Glomerular visceral epithelial cell (primary cell): ENCODE measurements around the gene NCOA4.
"Not testable (repeated sequence)": the region's sequence is repeated elsewhere in the genome, so short reads cannot be mapped to it uniquely, and the experiment has no call there.

Experiments used
- DNase-seq: peaks from one replicate; pipeline ENCODE4 v3.0.0-alpha.2; 2016; ENCODE audit errors: extremely low spot score

Gene NCOA4

GRCh38 chr10:46019569-46020343, 10.7 kb downstream of the NCOA4 start:
- peak; percentile 40 for DNase-seq

DNA sequence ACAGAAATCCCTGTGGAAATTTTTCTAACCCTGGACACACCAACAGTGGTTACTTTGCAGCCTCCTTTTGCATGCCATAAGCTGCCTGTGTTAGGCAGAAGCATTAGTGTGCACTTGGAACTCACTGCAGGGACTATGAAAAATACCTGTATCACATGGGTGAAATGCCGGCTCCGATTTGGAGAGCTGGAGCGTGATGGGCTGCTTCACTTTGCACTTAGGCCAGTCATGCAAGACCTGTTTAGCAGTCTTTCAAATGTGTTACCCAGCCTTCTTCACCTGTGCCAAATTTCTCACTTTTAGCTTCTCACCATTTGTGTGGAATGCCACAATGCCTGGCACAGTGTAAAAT, 11.3 kb downstream of the NCOA4 start:
- peak; percentile 25 for DNase-seq

DNA sequence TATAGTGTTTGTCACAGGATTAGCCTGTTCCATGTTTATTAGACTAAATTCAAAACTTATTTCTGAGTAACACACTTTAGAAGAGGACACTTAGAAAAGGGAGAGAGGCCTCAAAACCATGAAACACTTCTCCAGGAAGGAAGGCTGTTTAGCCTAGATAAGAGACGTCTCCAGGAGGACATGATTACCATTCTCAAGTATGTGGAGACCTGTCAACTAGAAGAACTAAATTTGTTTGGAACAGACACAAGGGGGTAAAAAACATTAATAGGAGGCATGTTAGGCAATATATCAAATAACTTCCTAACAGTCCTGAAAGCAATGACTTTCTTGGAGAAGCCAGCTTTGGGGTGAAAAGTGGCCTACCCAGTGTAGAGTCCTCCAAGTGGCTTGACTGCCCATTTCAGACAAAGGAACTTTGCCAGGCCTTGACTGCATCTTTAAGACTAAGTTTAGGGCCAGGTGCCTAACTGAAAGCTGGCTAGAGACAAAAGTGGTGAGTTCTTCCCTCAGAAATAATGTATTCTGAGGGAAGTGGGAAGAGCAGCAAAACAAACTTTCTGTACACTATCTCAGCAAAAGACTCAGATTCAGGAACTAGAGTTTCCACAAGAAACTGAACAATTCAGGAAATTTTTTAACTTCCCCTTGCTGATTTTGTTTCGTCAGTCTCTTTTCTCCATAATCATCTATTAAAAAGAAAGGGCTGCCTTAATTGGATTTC, 11.8 kb downstream of the NCOA4 start:
- DNase-seq = no peak

DNA sequence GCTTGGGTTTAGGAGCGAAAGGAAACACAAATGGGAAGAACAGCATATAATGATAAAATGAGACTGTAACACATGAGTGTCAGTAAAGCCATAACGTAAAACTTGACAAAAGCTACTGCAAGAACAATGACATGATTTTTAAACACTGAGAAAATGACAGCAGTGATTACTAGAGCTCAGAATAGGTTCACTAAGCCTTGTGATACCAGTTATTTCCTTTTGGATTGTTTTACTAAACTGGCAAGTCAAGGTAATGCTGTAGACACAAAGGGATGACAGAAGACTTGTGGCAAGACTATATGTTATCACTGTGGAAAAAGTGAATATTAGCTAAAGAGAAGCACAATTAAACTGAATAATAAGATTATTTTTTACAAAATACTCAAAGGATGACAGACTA, 12.7 kb downstream of the NCOA4 start:
- no peak for DNase-seq

DNA sequence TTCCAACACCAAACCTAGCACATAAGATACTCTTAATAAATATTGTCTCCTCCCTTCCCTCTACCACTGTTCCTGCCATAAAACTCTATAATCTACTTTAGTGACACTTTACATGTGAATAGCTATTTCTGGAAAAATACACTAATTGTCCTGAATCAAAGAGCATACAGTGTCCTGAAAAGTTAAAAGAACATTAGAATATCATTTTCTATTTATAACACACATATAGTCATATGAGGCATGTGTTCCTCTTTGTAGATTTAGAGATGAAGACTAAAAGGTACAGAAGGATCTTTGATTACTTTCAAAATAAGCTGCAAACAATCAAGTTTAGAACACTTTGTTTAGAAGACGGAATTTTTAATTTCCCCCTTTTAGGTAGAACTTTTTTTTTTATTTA, 13.6 kb downstream of the NCOA4 start:
- no peak for DNase-seq

DNA sequence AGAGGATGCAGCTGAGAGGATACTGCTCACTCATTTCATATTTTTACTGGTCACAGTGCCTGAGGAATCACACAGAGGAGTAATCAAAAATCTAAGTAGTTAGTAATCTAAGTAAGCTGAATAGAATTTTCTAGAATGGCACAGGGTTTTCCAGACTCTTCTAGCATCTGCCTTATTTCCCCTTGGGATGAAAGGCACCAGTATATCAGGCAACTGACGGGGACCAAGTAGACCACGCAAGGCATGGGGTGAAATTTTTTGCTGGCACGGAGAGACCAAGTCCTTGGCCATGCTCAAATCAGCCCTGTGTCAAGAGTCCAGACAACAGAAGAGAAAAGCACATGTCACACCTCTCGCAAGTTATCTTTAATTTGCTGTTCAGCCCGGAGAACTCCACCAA, 14.2 kb downstream of the NCOA4 start:
- no peak for DNase-seq

DNA sequence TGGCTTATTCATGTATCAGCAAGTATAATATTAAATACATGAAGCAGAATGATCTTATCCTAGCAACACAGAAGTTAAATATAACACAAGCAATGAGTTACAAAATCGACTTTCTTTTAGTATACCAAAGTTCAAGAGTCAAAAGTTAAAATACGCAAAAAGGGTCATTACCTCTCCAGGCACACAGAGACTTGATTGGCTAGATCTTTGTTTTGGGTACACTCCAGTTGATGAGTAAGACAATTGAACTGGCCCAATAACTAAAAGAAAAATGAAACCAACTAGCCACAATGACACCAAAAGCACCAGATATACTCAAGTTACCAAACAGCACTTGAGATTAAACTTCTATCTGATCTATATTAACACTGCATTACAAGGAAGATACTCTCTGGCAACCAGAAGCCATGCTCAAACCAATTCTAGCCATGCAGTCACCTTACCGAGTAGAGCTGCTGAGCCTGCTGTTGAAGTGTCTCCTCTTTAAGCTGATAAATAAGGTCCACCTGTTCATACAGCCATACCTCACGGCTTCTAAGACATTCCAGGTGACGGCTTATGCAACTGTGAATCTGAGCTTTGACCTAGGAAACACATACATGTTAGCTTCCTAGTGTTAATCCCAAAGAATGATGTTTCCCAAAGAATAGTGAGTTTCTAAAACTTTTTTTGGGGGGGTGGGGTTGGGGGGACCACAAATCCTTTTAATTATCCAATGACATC, 15.6 kb downstream of the NCOA4 start:
- peak; percentile 24 for DNase-seq

- peak; percentile 60 for DNase-seq
Observed at GRCh38 chr10:46014206-46014605, 16.2 kb downstream of the NCOA4 start.

GRCh38 chr10:46012746-46013145, 17.7 kb downstream of the NCOA4 start:
- no peak for DNase-seq

GRCh38 chr10:46006219-46006618, 24.2 kb downstream of the NCOA4 start:
- peak; percentile 39 for DNase-seq

DNA sequence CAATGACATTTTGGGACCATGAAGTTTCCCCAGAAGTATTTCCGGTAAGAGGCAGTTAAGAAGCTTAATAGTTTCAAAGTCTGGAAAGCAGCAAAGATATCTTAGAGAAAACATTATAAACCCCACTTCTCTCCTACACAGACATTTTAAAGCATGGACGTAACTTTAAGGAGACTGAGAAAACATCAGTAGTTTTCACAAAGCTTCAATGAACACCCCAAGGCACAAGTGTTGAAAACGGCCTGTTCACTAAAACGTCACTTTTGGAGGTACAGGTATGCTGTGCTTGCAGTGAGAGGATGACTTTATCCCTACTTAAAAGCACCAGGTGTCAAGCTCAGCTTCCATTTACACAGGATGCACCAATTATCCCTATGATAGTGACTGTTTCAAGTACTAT, 25.0 kb downstream of the NCOA4 start:
- no peak for DNase-seq

GRCh38 chr10:46004963-46005362, 25.5 kb downstream of the NCOA4 start:
- no peak for DNase-seq

DNA sequence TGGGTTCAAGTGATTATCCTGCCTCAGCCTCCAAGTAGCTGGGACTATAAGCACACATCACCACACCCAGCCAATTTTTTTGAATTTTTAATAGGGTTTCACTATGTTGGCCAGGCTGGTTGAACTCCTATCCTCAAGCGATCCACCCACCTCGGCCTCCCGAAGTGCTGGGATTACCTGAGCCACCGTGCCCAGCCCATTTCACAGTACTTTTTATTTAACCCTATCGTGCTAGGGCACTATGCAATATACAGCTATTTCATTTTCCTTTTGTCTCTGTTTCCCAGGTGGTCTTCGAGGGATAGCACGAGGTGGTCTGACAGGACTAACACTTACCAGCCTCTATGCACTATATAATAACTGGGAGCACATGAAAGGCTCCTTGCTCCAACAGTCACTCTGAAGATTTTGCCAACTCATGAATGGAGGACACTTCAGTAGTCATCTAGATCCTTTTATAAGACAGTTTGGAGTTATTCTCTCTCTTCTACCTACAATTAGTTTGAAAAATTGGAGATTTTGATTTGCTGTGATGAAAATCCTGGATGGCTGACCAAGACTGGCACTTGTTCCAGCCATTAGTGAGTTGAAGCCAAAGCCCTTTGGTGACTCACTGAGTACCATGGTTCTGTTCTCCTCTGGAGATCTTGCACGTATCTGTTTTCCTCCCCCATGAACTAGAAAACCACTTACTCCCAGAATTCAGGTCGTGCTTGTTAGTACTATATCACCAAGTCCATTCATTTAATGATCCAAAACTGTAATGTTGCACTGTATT, 27.3 kb downstream of the NCOA4 start:
- no peak for DNase-seq

DNA sequence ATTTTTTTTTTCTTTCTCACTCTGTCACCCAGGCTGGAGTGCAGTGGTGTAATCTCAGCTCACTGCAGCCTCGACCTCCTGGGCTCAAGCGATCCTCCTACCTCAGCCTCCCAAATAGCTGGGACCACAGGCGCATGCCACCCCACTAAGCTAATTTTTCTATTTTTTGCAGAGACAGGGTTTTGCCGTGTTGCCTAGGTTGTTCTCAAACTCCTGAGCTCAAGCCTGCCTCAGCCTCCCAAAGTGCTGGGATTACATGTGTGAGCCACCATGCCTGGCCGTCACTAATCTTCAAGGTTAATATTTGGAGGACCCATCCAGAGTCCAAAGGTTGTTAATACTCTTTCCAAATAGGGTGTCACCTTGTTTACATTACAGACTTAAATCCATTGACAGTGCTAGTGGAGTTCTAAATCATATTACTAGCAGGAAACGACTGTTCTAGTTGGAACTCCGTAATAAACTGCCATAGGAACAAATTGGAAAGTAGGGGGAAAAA, 28.2 kb downstream of the NCOA4 start:
- DNase-seq = not testable (repeated sequence)

GRCh38 chr10:46001187-46001756, 29.2 kb downstream of the NCOA4 start:
- DNase-seq = no peak

GRCh38 chr10:46000538-46000937, 29.9 kb downstream of the NCOA4 start:
- DNase-seq = no peak

DNA sequence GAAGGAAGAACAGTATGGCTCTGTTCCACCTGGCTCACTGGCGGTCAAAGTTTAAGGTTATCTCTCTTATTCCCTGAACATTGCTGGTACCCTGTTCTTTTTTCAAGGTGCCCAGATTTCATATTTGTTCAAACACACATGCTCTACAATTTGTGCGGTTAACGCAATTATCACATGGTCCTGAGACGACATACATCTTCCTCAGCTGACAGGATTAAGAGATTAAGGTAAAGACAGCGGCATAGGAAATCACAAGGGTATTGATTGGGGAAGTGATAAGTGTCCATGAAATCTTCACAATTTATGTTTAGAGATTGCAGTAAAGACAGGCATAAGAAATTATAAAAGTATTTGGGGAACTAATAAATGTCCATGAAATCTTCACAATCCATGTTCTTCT, 30.5 kb downstream of the NCOA4 start:
- not testable (repeated sequence) for DNase-seq

- no peak for DNase-seq
Observed at GRCh38 chr10:45997994-45998763, 32.2 kb downstream of the NCOA4 start.

DNA sequence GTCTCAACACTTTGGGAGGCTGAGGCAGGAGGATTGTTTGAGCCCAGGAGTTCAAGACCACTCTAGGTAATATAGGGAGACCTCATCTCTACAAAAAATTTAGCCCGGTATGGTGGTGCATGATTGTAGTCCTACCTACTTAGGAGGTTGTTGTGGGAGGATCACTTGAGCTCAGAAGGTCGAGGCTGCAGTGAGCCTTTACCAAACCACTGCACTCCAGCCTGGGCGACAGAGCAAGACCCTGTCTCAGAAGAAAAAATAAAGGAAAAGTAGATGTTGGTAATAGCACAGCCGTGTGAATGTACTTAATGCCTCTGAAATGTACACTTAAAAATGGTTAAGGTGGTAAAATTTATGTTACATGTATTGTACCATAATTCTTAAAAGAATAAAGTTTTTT, 32.9 kb downstream of the NCOA4 start:
- no peak for DNase-seq

DNA sequence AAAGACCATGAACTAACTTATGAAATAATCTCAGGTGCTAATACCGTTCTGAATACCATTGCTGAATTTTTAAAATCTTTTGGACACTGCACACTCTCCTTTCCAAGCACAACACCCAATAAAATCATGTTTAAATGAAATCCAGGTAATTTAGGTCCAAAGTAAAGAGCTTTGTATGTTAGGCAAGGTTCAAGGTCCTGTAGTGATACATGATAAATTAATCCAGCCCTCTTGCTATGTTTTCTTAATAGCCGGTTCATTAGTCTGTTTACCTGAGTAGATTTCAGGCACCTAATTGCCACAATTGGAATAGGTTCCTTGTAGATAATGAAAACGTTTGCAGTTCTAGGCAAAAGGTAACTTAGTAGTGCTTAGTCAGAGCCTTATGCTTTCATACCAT, 44.8 kb downstream of the NCOA4 start:
- not testable (repeated sequence) for DNase-seq

DNA sequence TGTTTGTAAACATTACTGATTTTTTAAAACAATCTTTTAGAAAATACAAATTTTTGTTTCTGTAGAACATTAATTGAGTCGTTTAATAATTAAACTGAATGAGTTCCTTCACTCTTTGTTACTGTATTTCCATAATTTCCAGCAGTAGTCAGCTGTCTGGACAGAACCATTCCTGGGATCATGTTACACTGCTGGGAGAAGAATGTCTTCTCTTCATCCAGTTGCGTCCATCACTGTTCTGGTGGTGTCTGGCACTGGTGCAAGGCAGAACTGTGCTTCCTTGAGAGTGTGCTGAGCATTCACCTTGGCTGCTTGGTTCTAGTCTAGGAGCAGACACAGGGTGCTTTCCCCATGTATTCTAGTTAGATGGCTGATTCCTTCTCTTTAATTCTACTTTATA, 46.0 kb downstream of the NCOA4 start:
- not testable (repeated sequence) for DNase-seq
